ENCODE data around the gene PAQR3. TPM values are rescaled to one million over a fixed set of nuclear protein-coding genes. Genes with fewer than 3 reads are reported as not detected.

The PAQR3 gene
- total and polyA plus RNA-seq, 2 of the 8 experiments (the other 6 are each of a cell fraction or from before 2014, with no cell fraction given) = 28.9 to 35.2 TPM

DNA sequence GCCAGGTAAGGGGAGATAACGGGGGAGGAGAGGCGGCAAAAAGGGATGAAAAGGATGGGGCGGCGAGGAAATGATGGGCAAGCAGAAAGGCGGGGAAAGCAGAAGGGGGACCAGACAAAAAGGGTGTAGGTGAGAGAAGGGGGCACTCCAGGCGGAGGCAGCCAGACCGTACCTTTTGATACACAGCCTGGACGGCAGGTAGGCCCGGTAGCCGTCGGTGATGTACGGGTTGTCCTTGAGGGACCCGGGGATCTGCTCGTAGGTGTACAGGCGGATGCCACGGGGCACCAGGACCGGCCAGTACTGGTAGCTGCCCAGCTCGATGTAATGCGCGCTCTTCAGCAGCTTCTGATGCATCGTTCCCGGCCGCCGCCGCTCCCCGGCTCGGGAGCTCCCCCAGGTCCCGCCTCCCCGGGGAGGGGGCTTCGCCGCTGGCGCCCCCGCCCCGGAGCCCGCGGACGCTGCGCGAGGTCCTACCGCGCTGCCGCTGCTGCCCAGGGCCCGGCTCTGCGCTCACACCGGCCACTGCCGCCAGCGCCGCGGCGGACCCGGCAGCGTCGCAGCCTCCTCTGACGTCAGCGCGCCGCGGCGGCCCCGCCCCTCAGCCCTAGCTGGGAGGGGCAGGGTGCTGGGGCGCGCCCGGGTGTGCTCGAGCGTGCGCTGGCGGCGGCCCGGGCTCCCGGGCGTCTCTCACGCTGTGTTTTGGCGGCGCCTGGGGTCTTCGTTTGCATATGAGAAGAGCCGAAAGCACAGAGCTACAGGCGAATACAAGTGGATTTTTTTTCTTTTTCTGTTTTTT, at the start of gene PAQR3 (continued):
- peak; percentile 89 for TF ChIP-seq CREB1 (IDR thresholded peaks at IDR 0.05)
- TF ChIP-seq EGR1 (IDR thresholded peaks at IDR 0.05; ENCODE audit: borderline replicate concordance, low read depth, low read length) = 0 out of 2 replicates have a peak, but pooled peaks have one; percentile 40
- peak; percentile 15; the same call in 1 of the 2 replicates for TF ChIP-seq GTF2F1 (IDR thresholded peaks at IDR 0.05; ENCODE audit: borderline replicate concordance, low read depth, low read length)
- TF ChIP-seq TAF7 (optimal IDR thresholded peaks at IDR 0.05; ENCODE audit: borderline replicate concordance, low read depth, low read length) = peak; percentile 74
- TF ChIP-seq JUN (IDR thresholded peaks at IDR 0.05; ENCODE audit: low read depth, low read length) = no peak
- no peak for TF ChIP-seq NRF1 (IDR thresholded peaks at IDR 0.05; ENCODE audit: low read depth, low read length)
- peak; percentile 73 for TF ChIP-seq POLR2AphosphoS5 (IDR thresholded peaks at IDR 0.05; ENCODE audit: low read depth, low read length)
- peak in 1 of 3 experiments; percentile 0; a peak in 1 of 4 replicates for TF ChIP-seq CTCF (IDR thresholded peaks at IDR 0.05; ENCODE audit: control extremely low read depth in 1 of 3, insufficient read depth in 1 of 3, low read depth in 1 of 3, low read length in 3 of 3)
- no peak for TF ChIP-seq KDM5A (IDR thresholded peaks at IDR 0.05; ENCODE audit: low read length)
- no peak for TF ChIP-seq BRCA1 (IDR thresholded peaks at IDR 0.05; ENCODE audit: low read depth, low read length)
- TF ChIP-seq TAF1 (IDR thresholded peaks at IDR 0.05; ENCODE audit: low read depth, low read length) = peak; percentile 90
- TF ChIP-seq ASH2L (IDR thresholded peaks at IDR 0.05; ENCODE audit: low read length) = peak; percentile 84
- no peak for TF ChIP-seq ATF2 (IDR thresholded peaks at IDR 0.05; ENCODE audit: low read length)
- peak; percentile 93; the same call in 1 of the 2 replicates for TF ChIP-seq RBBP5 (IDR thresholded peaks at IDR 0.05; ENCODE audit: borderline replicate concordance, low read depth, low read length)
- TF ChIP-seq SRF (IDR thresholded peaks at IDR 0.05; ENCODE audit: low read depth, low read length) = no peak
- TF ChIP-seq ATF3 (IDR thresholded peaks at IDR 0.05; ENCODE audit: insufficient read depth, low read depth, low read length) = peak; percentile 43; the same call in 1 of the 2 replicates
- TF ChIP-seq JUND (IDR thresholded peaks at IDR 0.05; ENCODE audit: low read length) = 0 out of 2 replicates have a peak, but pooled peaks have one; percentile 32
- TF ChIP-seq PHF8 (conservative IDR thresholded peaks at IDR 0.05; ENCODE audit: low read depth, low read length) = peak; percentile 93
- peak; percentile 75 for TF ChIP-seq KDM4A (IDR thresholded peaks at IDR 0.05; ENCODE audit: low read depth, low read length, severe bottlenecking)

All from H1 (cell line).